MCF 10A (cell line): ENCODE data around the gene SWI5. TPM values are rescaled to one million over a fixed set of nuclear protein-coding genes. Genes with fewer than 3 reads are reported as not detected.

Experiments
- BruUV-seq: library from RNA; stranded (reverse); fragments of 400-500 nt; replicated peaks from 2 replicates; lab custom pipeline; 2021; lab: Mats Ljungman, UMichigan
- CTCF ChIA-PET: fragments of 300-600 bp; sonication (Branson Sonifier 250); formaldehyde crosslinking; extraction: SDS; loops from one replicate; lab custom pipeline; 2021; ENCODE audit warnings: antibody characterized with exemption, inconsistent platforms; lab: Yijun Ruan, JAX
- POLR2A ChIA-PET: fragments of 300-600, 350-650 bp; sonication (Branson Sonifier 250); formaldehyde crosslinking; extraction: SDS; loops from one replicate; lab custom pipeline; 2020; ENCODE audit warnings: antibody characterized with exemption, inconsistent platforms; lab: Yijun Ruan, JAX
- DNase-seq: peaks from one replicate; pipeline ENCODE4 v3.0.0-alpha.2; 2018; ENCODE audit not compliant: unreplicated experiment
- H3K27ac Mint-ChIP-seq: one replicate; pipeline ENCODE4 v1.8.0; 2022; ENCODE audit warnings: mild to moderate bottlenecking, low read depth, mixed read lengths; ENCODE audit not compliant: unreplicated experiment
- H3K27me3 Mint-ChIP-seq: one replicate; pipeline ENCODE4 v1.8.0; 2022; ENCODE audit warnings: mixed read lengths; ENCODE audit not compliant: insufficient read depth, unreplicated experiment
- H3K36me3 Mint-ChIP-seq: one replicate; pipeline ENCODE4 v1.8.0; 2022; ENCODE audit warnings: mild to moderate bottlenecking, moderate library complexity, mixed read lengths; ENCODE audit not compliant: insufficient read depth, unreplicated experiment
- H3K4me1 Mint-ChIP-seq: one replicate; pipeline ENCODE4 v1.8.0; 2022; ENCODE audit warnings: mixed read lengths; ENCODE audit not compliant: insufficient read depth, unreplicated experiment
- H3K4me3 Mint-ChIP-seq: one replicate; pipeline ENCODE4 v1.8.0; 2022; ENCODE audit warnings: mild to moderate bottlenecking, moderate library complexity, mixed read lengths; ENCODE audit not compliant: unreplicated experiment
- H3K9me3 Mint-ChIP-seq: one replicate; pipeline ENCODE4 v1.8.0; 2022; ENCODE audit warnings: mixed read lengths; ENCODE audit not compliant: unreplicated experiment
- CTCF ChIP-seq: fragments of 200-600 bp; IDR thresholded peaks from one replicate; pipeline ENCODE4 v1.8.0; 2022; ENCODE audit warnings: antibody characterized with exemption, mild to moderate bottlenecking; ENCODE audit not compliant: unreplicated experiment
- intact Hi-C: fragments of 100-400 bp; cut with micrococcal nuclease; formaldehyde crosslinking; loops from 2 replicates; pipeline ENCODE4 v1.14.1; 2022
- total RNA-seq: library from RNA; stranded (reverse); gene quantifications from 2 replicates; pipeline ENCODE4 v1.2.3, GENCODE V29; 2022

The SWI5 gene
- total RNA-seq, 1 experiment from 2014 or later, result 27.7 TPM

GRCh38 chr9:128258326-128258725, 17.8 kb upstream of the SWI5 start:
- Mint-ChIP-seq H3K27ac (no peak overlapping the region), H3K36me3 (peaks cover 50% of the 10 kb centered on the region), H3K4me3 (no peak overlapping the region), H3K4me1 (peaks cover 6% of the 10 kb centered on the region), H3K27me3 (no peaks in the 10 kb centered on the region), H3K9me3 (no peaks in the 10 kb centered on the region)
- no peak for TF ChIP-seq CTCF
- BruUV-seq, result no TSS peak
- DNase-seq, result no peak
- POLR2A ChIA-PET, result no interaction called here
- intact Hi-C loops, result no loop called here
- CTCF ChIA-PET, result interaction anchor here (0.7 to 1.0 kb wide), 2 partner anchors 38 to 315 kb away, joined by 3 read pairs; no protein-coding TSS in a partner anchor

- DNase-seq, result no peak
- Mint-ChIP-seq H3K36me3 (peaks cover 58% of the 10 kb centered on the region), H3K4me1 (peaks cover 6% of the 10 kb centered on the region), H3K27ac (no peak overlapping the region), H3K27me3 (no peaks in the 10 kb centered on the region), H3K4me3 (no peak overlapping the region), H3K9me3 (no peaks in the 10 kb centered on the region)
- no peak for TF ChIP-seq CTCF
- intact Hi-C loops, result no loop called here
- BruUV-seq, result no TSS peak
- ChIA-PET POLR2A (no interaction called here), CTCF (no interaction called here)
Observed at GRCh38 chr9:128259156-128259555, 16.9 kb upstream of the SWI5 start.

GRCh38 chr9:128260340-128260739, 15.7 kb upstream of the SWI5 start:
- no peaks in the 10 kb centered on the region for H3K27me3 Mint-ChIP-seq
- H3K36me3 Mint-ChIP-seq, result peaks cover 64% of the 10 kb centered on the region
- intact Hi-C loops, result no loop called here
- CTCF ChIA-PET, result no interaction called here
- no TSS peak for BruUV-seq
- no peaks in the 10 kb centered on the region for H3K4me1 Mint-ChIP-seq
- no peak overlapping the region for H3K4me3 Mint-ChIP-seq
- POLR2A ChIA-PET, result interaction anchor here (0.9 kb wide), 1 partner anchor 10 kb away, joined by 3 read pairs; no protein-coding TSS in a partner anchor
- DNase-seq, result no peak
- H3K27ac Mint-ChIP-seq, result no peak overlapping the region
- no peak for TF ChIP-seq CTCF
- no peaks in the 10 kb centered on the region for H3K9me3 Mint-ChIP-seq

- H3K9me3 Mint-ChIP-seq, result no peaks in the 10 kb centered on the region
- H3K27ac Mint-ChIP-seq, result no peak overlapping the region
- no peak for DNase-seq
- intact Hi-C loops, result no loop called here
- no peak for TF ChIP-seq CTCF
- CTCF ChIA-PET, result interaction anchor here (0.6 to 1.3 kb wide), 2 partner anchors 13 to 666 kb away, joined by 4 to 5 read pairs; no protein-coding TSS in a partner anchor
- peaks cover 55% of the 10 kb centered on the region for H3K36me3 Mint-ChIP-seq
- POLR2A ChIA-PET, result interaction anchor here (1.0 to 1.4 kb wide), 2 partner anchors 13 to 22 kb away, joined by 3 to 4 read pairs; partner anchors contain the start of genes GOLGA2 and SWI5
- no peaks in the 10 kb centered on the region for H3K27me3 Mint-ChIP-seq
- no peak overlapping the region for H3K4me3 Mint-ChIP-seq
- BruUV-seq, result no TSS peak
- H3K4me1 Mint-ChIP-seq, result no peaks in the 10 kb centered on the region
Observed at GRCh38 chr9:128262687-128263086, 13.4 kb upstream of the SWI5 start.
